Mammary epithelial cell (primary cell): ENCODE data around the gene CCDC82.

Experiments used
- EZH2 ChIP-seq: IDR thresholded peaks from 2 replicates; pipeline ENCODE4 v1.6.1; 2012; ENCODE audit warnings: low read length, inconsistent platforms, borderline replicate concordance
- TF ChIP-seq, protein P1 (sequence below), 2 donors: IDR thresholded peaks in 1 of 2; conservative IDR thresholded peaks in 1 of 2; 2 replicates each; pipeline ENCODE4 v1.5.1; 2011 to 2012; ENCODE audit warnings: inconsistent platforms in 2 of 2, low read length in 2 of 2, mild to moderate bottlenecking in 2 of 2, control low read depth in 1 of 2, low read depth in 1 of 2; ENCODE audit not compliant: insufficient read depth in 1 of 2; ENCODE audit errors: extremely low read depth in 1 of 2

GRCh38 chr11:96373826-96374225 is 15.9 kb downstream of the CCDC82 start:
- TF ChIP-seq, protein P1, sequence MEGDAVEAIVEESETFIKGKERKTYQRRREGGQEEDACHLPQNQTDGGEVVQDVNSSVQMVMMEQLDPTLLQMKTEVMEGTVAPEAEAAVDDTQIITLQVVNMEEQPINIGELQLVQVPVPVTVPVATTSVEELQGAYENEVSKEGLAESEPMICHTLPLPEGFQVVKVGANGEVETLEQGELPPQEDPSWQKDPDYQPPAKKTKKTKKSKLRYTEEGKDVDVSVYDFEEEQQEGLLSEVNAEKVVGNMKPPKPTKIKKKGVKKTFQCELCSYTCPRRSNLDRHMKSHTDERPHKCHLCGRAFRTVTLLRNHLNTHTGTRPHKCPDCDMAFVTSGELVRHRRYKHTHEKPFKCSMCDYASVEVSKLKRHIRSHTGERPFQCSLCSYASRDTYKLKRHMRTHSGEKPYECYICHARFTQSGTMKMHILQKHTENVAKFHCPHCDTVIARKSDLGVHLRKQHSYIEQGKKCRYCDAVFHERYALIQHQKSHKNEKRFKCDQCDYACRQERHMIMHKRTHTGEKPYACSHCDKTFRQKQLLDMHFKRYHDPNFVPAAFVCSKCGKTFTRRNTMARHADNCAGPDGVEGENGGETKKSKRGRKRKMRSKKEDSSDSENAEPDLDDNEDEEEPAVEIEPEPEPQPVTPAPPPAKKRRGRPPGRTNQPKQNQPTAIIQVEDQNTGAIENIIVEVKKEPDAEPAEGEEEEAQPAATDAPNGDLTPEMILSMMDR (conservative IDR thresholded peaks at IDR 0.05 in 1 of 2, IDR thresholded peaks at IDR 0.05 in 1 of 2; ENCODE audit: extremely low read depth in 1 of 2, insufficient read depth in 1 of 2, low read depth in 1 of 2, low read length in 2 of 2), result no peak
- no peak for TF ChIP-seq EZH2
